ENCODE results near the gene CD200.

CD200 gene

DNA sequence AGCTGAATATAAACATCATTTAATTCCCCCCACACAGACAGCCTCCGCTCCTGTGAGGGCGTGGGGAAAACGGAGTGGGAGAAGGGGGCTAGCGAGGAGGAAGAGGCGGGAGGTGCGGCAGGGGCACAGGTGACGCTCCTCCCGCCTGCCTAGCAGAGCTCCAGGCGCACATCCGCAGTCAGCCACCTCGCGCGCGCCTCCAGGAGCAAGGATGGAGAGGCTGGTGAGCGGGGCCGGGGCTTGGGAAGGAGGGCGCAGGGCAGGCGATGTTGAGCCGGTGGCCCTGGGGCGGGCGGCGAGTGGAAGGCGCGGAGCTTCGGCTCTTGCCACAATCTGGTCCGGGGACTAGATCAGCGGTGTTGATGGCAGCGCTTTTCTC, at the start of gene CD200:
CD200 (plus strand) TSS at position 155 of the 379 bp plus-strand sequence; CDS start at position 212, 57 bp downstream.
- H3K27ac ChIP-seq, result no peak within 1 kb of the TSS

GRCh38 chr3:112289011-112289410, 43.9 kb upstream of the CD200 start:
- Histone ChIP-seq H3K9me3 (replicated peaks in 1 of 11) (peaks cover 5 to 20% (median 13%) of the 10 kb centered on the region in 11 experiments; a peak in 19 of 22 replicates), H3K4me2 (no peak overlapping the region), H3K4me3 (no peak overlapping the region), H3K27me3 (no peaks in the 10 kb centered on the region), H3K27ac (no peak overlapping the region), H3K36me3 (no peaks in the 10 kb centered on the region), H3K4me1 (peaks cover 0 to 7% (median 3%) of the 10 kb centered on the region in 10 experiments; a peak in 8 of 20 replicates), H4K20me1 (no peaks in the 10 kb centered on the region), H3K9ac (no peak overlapping the region)
- no peak for TF ChIP-seq Cebpa-rat (IDR thresholded peaks at IDR 0.05)

More for the DNA sequence above, at the start of gene CD200:
- H3K36me3 ChIP-seq, result no peaks in the 10 kb centered on the region
- H3K4me3 ChIP-seq, result peak within 1 kb of the TSS; percentile 42 to 66 (median 51)
- H3K4me1 ChIP-seq, result peaks cover 8 to 11% (median 10%) of the 10 kb centered on the region in 10 experiments; a peak in 17 of 20 replicates
- H3K4me2 ChIP-seq, result peak within 1 kb of the TSS; percentile 64 to 98 (median 85)
- peaks cover 0 to 3% (median 0%) of the 10 kb centered on the region in 11 experiments; a peak in 1 of 22 replicates for H3K9me3 ChIP-seq (replicated peaks in 1 of 11)
- no peak for TF ChIP-seq Cebpa-rat (IDR thresholded peaks at IDR 0.05)
- H3K9ac ChIP-seq, result peak within 1 kb of the TSS in 2 of 11 experiments; percentile 16 to 44; a peak in 3 of 22 replicates
- H3K27me3 ChIP-seq, result peaks cover 45 to 52% (median 47%) of the 10 kb centered on the region in 11 experiments
- H4K20me1 ChIP-seq, result no peaks in the 10 kb centered on the region

GRCh38 chr3:112293368-112294321, 39.3 kb upstream of the CD200 start, which contains the start of gene SLC9C1:
Gene SLC9C1 (minus strand): TSS chr3:112294216. CDS start chr3:112286791, 7,425 bp downstream.
- peaks cover 5 to 20% (median 13%) of the 10 kb centered on the region in 11 experiments; a peak in 19 of 22 replicates for H3K9me3 ChIP-seq (replicated peaks in 1 of 11)
- H3K9ac ChIP-seq, result peak within 1 kb of the TSS in 1 of 11 experiments; percentile 24; a peak in 1 of 22 replicates
- H3K27ac ChIP-seq, result no peak within 1 kb of the TSS
- no peaks in the 10 kb centered on the region for H3K27me3 ChIP-seq
- TF ChIP-seq Cebpa-rat (IDR thresholded peaks at IDR 0.05), result no peak
- H4K20me1 ChIP-seq, result no peaks in the 10 kb centered on the region
- H3K4me1 ChIP-seq, result peaks cover 14 to 37% (median 24%) of the 10 kb centered on the region in 10 experiments
- H3K4me3 ChIP-seq, result no peak within 1 kb of the TSS
- H3K4me2 ChIP-seq, result no peak within 1 kb of the TSS; a peak in 1 of 22 replicates
- H3K36me3 ChIP-seq, result no peaks in the 10 kb centered on the region

GRCh38 chr3:112297714-112298113, 35.2 kb upstream of the CD200 start:
- Histone ChIP-seq H4K20me1 (no peaks in the 10 kb centered on the region), H3K9me3 (replicated peaks in 1 of 11) (peaks cover 0 to 15% (median 8%) of the 10 kb centered on the region in 11 experiments; a peak in 12 of 22 replicates), H3K4me2 (peak overlapping the region; percentile 46 to 85 (median 71)), H3K27ac (peak overlapping the region in 9 of 11 experiments; percentile 9 to 76 (median 67); a peak in 14 of 22 replicates), H3K4me3 (peak overlapping the region in 6 of 10 experiments; percentile 11 to 38 (median 25); a peak in 7 of 20 replicates), H3K36me3 (no peaks in the 10 kb centered on the region), H3K4me1 (peaks cover 16 to 51% (median 35%) of the 10 kb centered on the region in 10 experiments), H3K9ac (peak overlapping the region in 8 of 11 experiments; percentile 8 to 50 (median 31); a peak in 10 of 22 replicates), H3K27me3 (no peaks in the 10 kb centered on the region)
- no peak for TF ChIP-seq Cebpa-rat (IDR thresholded peaks at IDR 0.05)

DNA sequence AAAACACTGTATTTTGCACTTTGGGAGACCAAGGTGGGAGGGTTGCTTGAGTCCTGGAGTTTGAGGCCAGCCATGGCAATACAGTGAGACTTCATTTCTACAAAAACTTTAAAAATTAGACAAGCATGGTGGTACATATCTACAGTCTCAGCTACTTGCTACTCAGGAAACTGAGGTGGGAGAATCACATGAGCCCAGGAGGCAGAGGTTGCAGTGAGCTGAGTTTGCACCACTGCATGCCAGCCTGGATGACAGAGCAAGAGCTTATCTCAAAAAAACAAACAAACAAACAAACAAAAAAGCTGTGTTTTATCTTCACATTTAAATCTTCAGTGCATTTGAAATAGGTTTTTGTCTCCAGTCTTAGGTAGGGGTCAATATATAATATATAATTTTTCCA, 34.2 kb upstream of the CD200 start:
- peak overlapping the region in 8 of 11 experiments; percentile 34 to 85 (median 70); a peak in 13 of 22 replicates for H3K4me2 ChIP-seq
- H3K36me3 ChIP-seq, result no peaks in the 10 kb centered on the region
- peaks cover 0 to 15% (median 9%) of the 10 kb centered on the region in 11 experiments; a peak in 12 of 22 replicates for H3K9me3 ChIP-seq (replicated peaks in 1 of 11)
- H3K27me3 ChIP-seq, result no peaks in the 10 kb centered on the region
- H3K4me3 ChIP-seq, result no peak overlapping the region
- no peaks in the 10 kb centered on the region for H4K20me1 ChIP-seq
- no peak for TF ChIP-seq Cebpa-rat (IDR thresholded peaks at IDR 0.05)
- H3K4me1 ChIP-seq, result peaks cover 23 to 57% (median 44%) of the 10 kb centered on the region in 10 experiments
- no peak overlapping the region for H3K9ac ChIP-seq
- H3K27ac ChIP-seq, result peak overlapping the region in 3 of 11 experiments; percentile 6 to 52 (median 20); a peak in 7 of 22 replicates

DNA sequence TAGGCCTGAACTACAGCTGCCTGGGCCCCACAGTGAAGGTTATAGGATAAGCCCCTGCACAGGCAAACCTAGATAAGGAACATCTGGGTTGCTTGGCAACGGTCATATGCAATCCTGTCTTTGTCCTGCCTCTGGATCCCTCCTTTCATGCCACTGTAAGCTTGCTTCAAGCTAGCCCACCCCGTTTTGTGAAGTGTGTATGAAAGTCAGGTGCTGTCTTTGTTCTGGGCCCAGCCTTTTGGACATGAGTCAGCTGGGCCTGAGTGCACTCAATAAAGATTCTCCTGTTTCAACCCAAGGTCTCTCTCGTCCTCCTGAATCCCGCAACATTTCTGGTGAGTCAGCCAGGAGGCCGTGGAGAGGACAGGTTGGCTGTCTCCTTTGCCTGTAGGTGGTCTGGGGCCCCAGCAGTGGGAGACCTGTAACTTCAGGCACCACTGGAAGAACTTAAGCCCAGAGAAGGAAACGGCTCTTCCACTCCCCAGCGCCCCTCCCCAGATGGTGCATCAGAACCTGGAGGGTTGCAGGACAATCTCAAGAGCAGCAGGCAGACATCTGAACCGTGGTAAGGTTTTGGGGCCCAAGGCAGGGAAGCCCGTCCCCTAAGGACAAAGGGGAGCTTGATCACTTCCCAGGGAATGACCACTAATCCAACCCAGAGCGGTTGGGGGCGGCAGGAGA, 30.7 kb upstream of the CD200 start:
- H3K36me3 ChIP-seq, result no peaks in the 10 kb centered on the region
- peaks cover 22 to 49% (median 36%) of the 10 kb centered on the region in 10 experiments for H3K4me1 ChIP-seq
- H3K27ac ChIP-seq, result peak overlapping the region in 3 of 11 experiments; percentile 2 to 68 (median 59); a peak in 3 of 22 replicates
- H4K20me1 ChIP-seq, result no peaks in the 10 kb centered on the region
- peaks cover 0 to 15% (median 9%) of the 10 kb centered on the region in 11 experiments; a peak in 12 of 22 replicates for H3K9me3 ChIP-seq (replicated peaks in 1 of 11)
- H3K9ac ChIP-seq, result peak overlapping the region in 1 of 11 experiments; percentile 67; a peak in 1 of 22 replicates
- no peak for TF ChIP-seq Cebpa-rat (IDR thresholded peaks at IDR 0.05)
- peak overlapping the region in 6 of 10 experiments; percentile 50 to 62 (median 54); a peak in 6 of 20 replicates for H3K4me3 ChIP-seq
- H3K27me3 ChIP-seq, result no peaks in the 10 kb centered on the region
- peak overlapping the region; percentile 79 to 90 (median 83); a peak in 21 of 22 replicates for H3K4me2 ChIP-seq

GRCh38 chr3:112302881-112303763, 29.8 kb upstream of the CD200 start:
- Histone ChIP-seq H4K20me1 (no peaks in the 10 kb centered on the region), H3K4me3 (peak overlapping the region; percentile 38 to 67 (median 54)), H3K4me1 (peaks cover 19 to 41% (median 32%) of the 10 kb centered on the region in 10 experiments), H3K27ac (peak overlapping the region in 8 of 11 experiments; percentile 5 to 69 (median 42); a peak in 12 of 22 replicates), H3K36me3 (no peaks in the 10 kb centered on the region), H3K9ac (peak overlapping the region in 10 of 11 experiments; percentile 20 to 78 (median 62); a peak in 18 of 22 replicates), H3K9me3 (replicated peaks in 1 of 11) (peaks cover 0 to 15% (median 9%) of the 10 kb centered on the region in 11 experiments; a peak in 12 of 22 replicates), H3K27me3 (no peaks in the 10 kb centered on the region), H3K4me2 (peak overlapping the region; percentile 79 to 90 (median 83))
- no peak for TF ChIP-seq Cebpa-rat (IDR thresholded peaks at IDR 0.05)
